GM12878 (cell line): ENCODE results near the gene LANCL2.

Experiments
- ATF2 ChIP-seq: IDR thresholded peaks from 2 replicates; pipeline ENCODE4 v1.6.1; 2012; ENCODE audit warnings: low read length, inconsistent platforms
- BACH1 ChIP-seq: fragments of 450-650 bp; IDR thresholded peaks from 2 replicates; pipeline ENCODE4 v1.6.1; 2017; ENCODE audit warnings: mild to moderate bottlenecking, borderline replicate concordance
- CTCF ChIP-seq, 3 experiments: IDR thresholded peaks in 2 of 3; conservative IDR thresholded peaks in 1 of 3; 2 replicates each; pipeline ENCODE4 v1.5.1; 2011; ENCODE audit warnings: low read depth in 3 of 3, low read length in 3 of 3, mild to moderate bottlenecking in 3 of 3, control low read depth in 2 of 3, moderate library complexity in 2 of 3, inconsistent platforms in 1 of 3, mixed read lengths in 1 of 3; ENCODE audit not compliant: control insufficient read depth in 2 of 3, insufficient read depth in 1 of 3; ENCODE audit errors: extremely low read depth in 1 of 3
- EGR1 ChIP-seq, 2 experiments: IDR thresholded peaks; 1 replicate in 1 of 2; 2 replicates in 1 of 2; pipeline ENCODE4 v1.6.1; 2011 to 2012; ENCODE audit warnings: low read depth in 2 of 2, low read length in 2 of 2, borderline replicate concordance in 1 of 2, mild to moderate bottlenecking in 1 of 2, moderate library complexity in 1 of 2
- EP300 ChIP-seq, 2 experiments: fragments of 150-350 bp in 1 of 2; IDR thresholded peaks; 2 replicates each; pipeline ENCODE4 v1.6.1; 2011 to 2012; ENCODE audit warnings: low read depth in 2 of 2, low read length in 2 of 2, borderline replicate concordance in 1 of 2, improper control_type of control experiment in 1 of 2, inconsistent platforms in 1 of 2; ENCODE audit not compliant: control insufficient read depth in 1 of 2
- EZH2 ChIP-seq: IDR thresholded peaks from 2 replicates; pipeline ENCODE4 v1.6.1; 2012; ENCODE audit warnings: low read depth, mild to moderate bottlenecking, control low read depth, inconsistent platforms, low read length, borderline replicate concordance; ENCODE audit not compliant: control insufficient read depth
- FOS ChIP-seq: IDR thresholded peaks from 3 replicates; pipeline ENCODE4 v1.6.1; 2011; ENCODE audit warnings: borderline replicate concordance; ENCODE audit not compliant: insufficient read length; ENCODE audit errors: extremely low read depth
- HDAC2 ChIP-seq: fragments of 200-600 bp; sonication (generic); IDR thresholded peaks from 2 replicates; pipeline ENCODE4 v1.6.1; 2017
- POLR2AphosphoS5 ChIP-seq: IDR thresholded peaks from 2 replicates; pipeline ENCODE4 v1.6.1; 2011; ENCODE audit warnings: mild to moderate bottlenecking, low read length, inconsistent platforms
- REST ChIP-seq: IDR thresholded peaks from 2 replicates; pipeline ENCODE4 v1.6.1; 2012; ENCODE audit warnings: mild to moderate bottlenecking, low read depth, low read length
- SPI1 ChIP-seq: IDR thresholded peaks from 2 replicates; pipeline ENCODE4 v1.6.1; 2011; ENCODE audit warnings: low read depth, mild to moderate bottlenecking, low read length, moderate library complexity, borderline replicate concordance; ENCODE audit not compliant: insufficient read depth
- YY1 ChIP-seq: IDR thresholded peaks from 2 replicates; pipeline ENCODE4 v1.6.1; 2011; ENCODE audit warnings: low read depth, mild to moderate bottlenecking, low read length
- ZZZ3 ChIP-seq: IDR thresholded peaks from 2 replicates; pipeline ENCODE4 v1.6.1; 2011; ENCODE audit warnings: low read depth; ENCODE audit not compliant: control insufficient read depth, insufficient read length

- TF ChIP-seq ATF2 (no peak), SPI1 (no peak), EP300 (IDR thresholded peaks at IDR 0.05; ENCODE audit: borderline replicate concordance in 1 of 2, control insufficient read depth in 1 of 2, low read depth in 2 of 2, low read length in 2 of 2) (no peak), REST (no peak), BACH1 (no peak), YY1 (no peak), CTCF (IDR thresholded peaks at IDR 0.05 in 2 of 3, conservative IDR thresholded peaks at IDR 0.05 in 1 of 3; ENCODE audit: control insufficient read depth in 2 of 3, extremely low read depth in 1 of 3, insufficient read depth in 1 of 3, low read depth in 3 of 3, low read length in 3 of 3) (no peak), ZZZ3 (no peak), POLR2AphosphoS5 (no peak), EZH2 (no peak), EGR1 (IDR thresholded peaks at IDR 0.05; ENCODE audit: borderline replicate concordance in 1 of 2, low read depth in 2 of 2, low read length in 2 of 2) (no peak), FOS (no peak), HDAC2 (no peak)
These were observed 102.0 kb downstream of the LANCL2 start for GRCh38 chr7:55467047-55467593.
